ENCODE results near the gene TRIM10. TPM values are rescaled to one million over a fixed set of nuclear protein-coding genes. Genes with fewer than 3 reads are reported as not detected.

Gene TRIM10
- total and polyA plus RNA-seq, 2 experiments from 2014 or later, result 0.31 TPM; not detected in 1

- no peak overlapping the region for H2AFZ ChIP-seq
- no peaks in the 10 kb centered on the region for H4K20me1 ChIP-seq (replicated peaks; ENCODE audit: insufficient read depth)
- no peaks in the 10 kb centered on the region for H3K79me2 ChIP-seq (replicated peaks; ENCODE audit: insufficient read depth)
- DNase-seq (ENCODE audit: low spot score) (no peak), ATAC-seq (no peak)
- Mint-ChIP-seq H3K27me3 (ENCODE audit: insufficient read depth, low read depth, poor library complexity) (peaks cover 8% of the 10 kb centered on the region), H3K9me3 (no peaks in the 10 kb centered on the region), H3K4me1 (peaks cover 2% of the 10 kb centered on the region; the same call in 1 of the 3 replicates), H3K27ac (no peak overlapping the region), H3K36me3 (ENCODE audit: low read depth) (no peaks in the 10 kb centered on the region), H3K4me3 (no peak overlapping the region)
- no peak overlapping the region for H3K4me2 ChIP-seq
- no peak for TF ChIP-seq CREB1 (CRISPR knock-in tag; IDR thresholded peaks at IDR 0.05; ENCODE audit: low read depth)
- no peak overlapping the region for H3K4me3 ChIP-seq
- H3K27ac ChIP-seq (ENCODE audit: low read depth), result no peak overlapping the region
- 0 out of 2 replicates have a peak, but pooled peaks cover 7% of the 10 kb centered on the region for H3K27me3 ChIP-seq (ENCODE audit: insufficient read depth)
- H3K4me1 ChIP-seq (ENCODE audit: insufficient read depth), result no peaks in the 10 kb centered on the region
- H3K9me2 ChIP-seq (ENCODE audit: insufficient read depth), result no peaks in the 10 kb centered on the region
- no peaks in the 10 kb centered on the region for H3F3A ChIP-seq (replicated peaks; ENCODE audit: low read depth)
- H3K36me3 ChIP-seq (ENCODE audit: insufficient read depth), result no peaks in the 10 kb centered on the region
Measured at GRCh38 chr6:30158475-30159040, 2.5 kb downstream of the TRIM10 start.

- Histone ChIP-seq H3K27me3 (ENCODE audit: insufficient read depth) (0 out of 2 replicates have a peak, but pooled peaks cover 11% of the 10 kb centered on the region), H3K4me1 (ENCODE audit: insufficient read depth) (no peaks in the 10 kb centered on the region), H3F3A (replicated peaks; ENCODE audit: low read depth) (no peaks in the 10 kb centered on the region), H3K36me3 (ENCODE audit: insufficient read depth) (no peaks in the 10 kb centered on the region), H3K4me3 (no peak overlapping the region), H3K9me2 (ENCODE audit: insufficient read depth) (no peaks in the 10 kb centered on the region), H2AFZ (no peak overlapping the region), H3K4me2 (no peak overlapping the region), H3K79me2 (replicated peaks; ENCODE audit: insufficient read depth) (no peaks in the 10 kb centered on the region), H4K20me1 (replicated peaks; ENCODE audit: insufficient read depth) (no peaks in the 10 kb centered on the region), H3K27ac (ENCODE audit: low read depth) (no peak overlapping the region)
- no peak for TF ChIP-seq JUNB (IDR thresholded peaks at IDR 0.05; ENCODE audit: unreplicated experiment)
- TF ChIP-seq CREB1 (CRISPR knock-in tag; IDR thresholded peaks at IDR 0.05; ENCODE audit: low read depth), result no peak
- TF ChIP-seq CTCF (conservative IDR thresholded peaks at IDR 0.05; ENCODE audit: low read depth in 2 of 2), result no peak
- no peaks in the 10 kb centered on the region for H3K4me1 Mint-ChIP-seq
- no peaks in the 10 kb centered on the region for H3K9me3 Mint-ChIP-seq
- no peak overlapping the region for H3K4me3 Mint-ChIP-seq
- H3K36me3 Mint-ChIP-seq (ENCODE audit: low read depth), result no peaks in the 10 kb centered on the region
- no peak for ATAC-seq
- DNase-seq (ENCODE audit: low spot score), result no peak
- H3K27ac Mint-ChIP-seq, result no peak overlapping the region
- H3K27me3 Mint-ChIP-seq (ENCODE audit: insufficient read depth, low read depth, poor library complexity), result peaks cover 8% of the 10 kb centered on the region
Measured at GRCh38 chr6:30157999-30158398, 3.0 kb downstream of the TRIM10 start.

GRCh38 chr6:30157581-30157980, 3.4 kb downstream of the TRIM10 start:
- no peaks in the 10 kb centered on the region for H3F3A ChIP-seq (replicated peaks; ENCODE audit: low read depth)
- H3K36me3 Mint-ChIP-seq (ENCODE audit: low read depth), result no peaks in the 10 kb centered on the region
- DNase-seq (ENCODE audit: low spot score) (no peak), ATAC-seq (no peak)
- no peaks in the 10 kb centered on the region for H3K36me3 ChIP-seq (ENCODE audit: insufficient read depth)
- H3K4me1 ChIP-seq (ENCODE audit: insufficient read depth), result no peaks in the 10 kb centered on the region
- TF ChIP-seq CTCF (conservative IDR thresholded peaks at IDR 0.05; ENCODE audit: low read depth in 2 of 2) (no peak), JUNB (IDR thresholded peaks at IDR 0.05; ENCODE audit: unreplicated experiment) (no peak), ZNF114 (CRISPR knock-in tag; IDR thresholded peaks at IDR 0.05) (no peak), NANOG (IDR thresholded peaks at IDR 0.05; ENCODE audit: borderline replicate concordance) (no peak)
- H3K27ac Mint-ChIP-seq, result no peak overlapping the region
- no peaks in the 10 kb centered on the region for H3K79me2 ChIP-seq (replicated peaks; ENCODE audit: insufficient read depth)
- H4K20me1 ChIP-seq (replicated peaks; ENCODE audit: insufficient read depth), result no peaks in the 10 kb centered on the region
- H3K4me2 ChIP-seq, result no peak overlapping the region
- 0 out of 2 replicates have a peak, but pooled peaks cover 11% of the 10 kb centered on the region for H3K27me3 ChIP-seq (ENCODE audit: insufficient read depth)
- H3K9me3 Mint-ChIP-seq, result no peaks in the 10 kb centered on the region
- peaks cover 8% of the 10 kb centered on the region for H3K27me3 Mint-ChIP-seq (ENCODE audit: insufficient read depth, low read depth, poor library complexity)
- H3K9me2 ChIP-seq (ENCODE audit: insufficient read depth), result no peaks in the 10 kb centered on the region
- H3K27ac ChIP-seq (ENCODE audit: low read depth), result no peak overlapping the region
- H3K4me3 ChIP-seq, result no peak overlapping the region
- no peak overlapping the region for H3K4me3 Mint-ChIP-seq
- no peak overlapping the region for H2AFZ ChIP-seq
- H3K4me1 Mint-ChIP-seq, result no peaks in the 10 kb centered on the region

All from GM23338 (cell line).